GM21619 (cell line): ENCODE measurements around the gene ALDH9A1.
"Not testable (repeated sequence)": the region's sequence is repeated elsewhere in the genome, so short reads cannot be mapped to it uniquely, and the experiment has no call there.

Source experiments
- ATAC-seq: cut with Tn5 transposase; IDR thresholded peaks from one replicate; pipeline ENCODE4 v1.9.1; 2021; ENCODE audit not compliant: unreplicated experiment

Gene ALDH9A1

GRCh38 chr1:165688046-165688445, 10.3 kb downstream of the ALDH9A1 start:
- no peak for ATAC-seq

DNA sequence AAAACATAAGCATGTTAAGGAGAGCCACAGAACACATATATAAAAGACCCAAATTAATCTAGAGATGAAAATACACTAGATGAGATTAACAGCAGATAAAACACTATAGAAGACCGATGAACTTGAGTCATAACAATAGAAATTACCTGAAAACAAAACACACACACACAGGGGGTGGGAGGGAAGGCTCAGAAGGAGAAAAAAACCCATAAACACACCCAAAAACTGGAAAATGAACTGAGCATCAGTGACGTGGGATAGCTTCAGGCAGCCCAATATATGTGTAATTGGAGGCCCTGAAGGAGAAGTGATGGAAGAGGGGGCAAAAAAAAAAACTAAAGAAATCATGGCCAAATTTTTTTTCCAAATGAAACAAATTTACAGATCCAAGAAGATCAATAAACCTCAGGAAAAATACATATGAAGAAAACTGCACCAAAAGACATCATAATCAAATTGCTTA, 11.4 kb downstream of the ALDH9A1 start:
- peak; percentile 36 for ATAC-seq

DNA sequence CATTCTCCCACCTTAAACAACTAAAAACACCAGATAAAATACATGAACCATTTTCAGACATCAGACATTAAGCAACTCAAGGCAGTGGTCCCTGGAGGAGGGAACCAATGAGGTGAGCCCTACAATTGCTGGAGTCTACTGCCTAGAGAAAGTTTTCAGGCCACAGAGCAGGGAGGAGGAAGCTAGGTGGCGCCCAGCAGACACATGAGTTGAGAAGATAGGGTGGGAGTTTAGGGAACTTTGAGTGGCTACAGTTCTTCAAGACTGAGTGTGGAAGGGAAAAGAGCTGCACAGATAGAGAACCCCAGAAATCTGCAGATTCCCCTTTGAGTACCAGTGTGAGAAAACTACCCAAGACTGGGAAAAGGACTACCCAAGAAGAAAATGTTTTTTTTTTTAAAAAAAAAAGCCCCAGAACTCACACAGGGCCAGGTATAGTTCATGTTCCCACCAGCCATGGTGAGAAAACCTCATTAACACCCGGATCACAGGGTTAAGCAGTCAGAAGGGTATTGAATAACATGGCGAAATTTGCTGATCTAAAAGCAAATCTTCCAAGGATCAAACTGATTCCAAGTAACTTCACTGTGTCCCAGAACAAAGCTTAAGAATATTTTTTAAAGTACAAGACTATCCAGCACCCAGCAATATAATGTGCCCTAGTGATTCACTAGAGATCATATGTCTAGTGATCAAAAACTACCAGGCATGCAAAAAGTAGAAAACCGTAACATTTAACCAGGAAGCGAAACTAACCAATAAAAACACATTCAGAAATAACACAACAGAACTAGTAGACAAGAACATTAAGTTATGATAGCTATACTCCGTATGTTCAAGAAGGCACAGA, 12.0 kb downstream of the ALDH9A1 start:
- ATAC-seq: peak; percentile 77

GRCh38 chr1:165683848-165684485, 14.4 kb downstream of the ALDH9A1 start:
- no peak for ATAC-seq

- not testable (repeated sequence) for ATAC-seq
These were observed 17.6 kb downstream of the ALDH9A1 start for GRCh38 chr1:165680773-165681172.

GRCh38 chr1:165680303-165680702, 18.1 kb downstream of the ALDH9A1 start:
- ATAC-seq: no peak

DNA sequence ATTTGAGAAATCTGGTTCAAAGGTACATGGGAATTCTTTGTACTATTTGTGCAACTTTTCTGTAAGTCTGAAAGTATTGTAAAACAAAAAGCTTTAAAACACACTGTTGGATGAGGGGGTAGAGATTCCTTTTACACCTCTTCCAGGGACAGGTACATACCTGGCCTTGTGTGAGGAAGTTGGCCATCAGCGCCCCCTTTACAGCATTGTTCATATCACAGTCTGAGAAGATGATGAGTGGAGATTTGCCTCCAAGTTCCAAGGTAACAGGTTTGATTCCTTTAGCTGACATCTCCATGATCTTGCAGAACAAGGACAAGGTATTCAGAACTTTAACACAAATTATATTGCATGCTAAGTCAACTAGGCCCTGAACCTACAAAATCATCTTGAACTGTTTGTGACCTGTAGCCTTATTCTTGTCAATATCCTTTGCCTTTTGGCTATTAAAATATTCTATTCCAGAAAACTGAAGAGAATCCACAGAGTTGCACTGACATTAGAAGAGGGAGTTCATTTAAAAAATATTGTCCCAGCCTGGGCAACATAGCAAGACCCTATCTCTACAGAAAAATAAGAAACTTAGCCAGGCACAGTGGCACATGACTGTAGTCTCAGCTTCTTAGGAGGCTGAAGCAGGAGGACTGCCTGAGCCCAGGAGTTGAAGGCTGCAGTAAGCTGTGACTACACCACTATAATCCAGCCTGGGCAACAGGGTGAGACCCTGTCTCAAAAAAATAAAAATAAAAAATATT, 18.9 kb downstream of the ALDH9A1 start:
- no peak for ATAC-seq

DNA sequence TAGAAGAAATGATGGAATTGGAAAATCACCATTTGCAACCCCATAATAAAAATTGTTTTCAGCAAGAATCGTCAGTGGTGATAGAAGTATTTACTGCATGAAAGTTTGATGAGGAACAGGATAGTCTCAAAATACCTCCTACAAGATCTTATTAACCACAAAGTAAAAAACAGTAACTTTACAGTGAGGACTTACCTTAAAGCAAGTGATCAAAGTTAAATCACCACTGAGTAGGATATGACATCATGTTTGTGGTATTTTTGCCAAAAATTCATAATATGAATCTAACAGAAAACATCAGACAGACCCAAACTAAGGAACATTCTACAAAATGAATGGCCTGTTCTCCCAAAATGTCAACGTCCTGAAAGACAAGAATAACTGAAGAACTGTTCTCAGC, 19.9 kb downstream of the ALDH9A1 start:
- ATAC-seq: no peak

DNA sequence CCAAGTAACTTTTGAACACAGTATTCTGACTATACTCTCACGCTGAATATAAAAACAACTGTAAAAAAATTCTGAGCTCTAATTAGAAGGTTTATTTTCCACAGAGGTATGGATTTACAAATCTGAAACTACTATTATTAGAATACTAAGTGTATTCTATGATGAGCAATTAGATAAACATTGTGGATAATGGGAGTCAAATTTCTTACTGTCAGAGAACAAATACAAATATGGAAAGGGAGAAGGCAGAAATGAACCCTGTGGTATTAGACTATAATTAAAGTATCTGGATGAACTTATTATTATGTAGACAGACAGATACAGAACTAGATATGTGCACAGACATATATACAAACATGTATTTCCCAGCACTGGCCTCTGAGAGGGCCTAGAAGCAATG, 22.6 kb downstream of the ALDH9A1 start:
- no peak for ATAC-seq

DNA sequence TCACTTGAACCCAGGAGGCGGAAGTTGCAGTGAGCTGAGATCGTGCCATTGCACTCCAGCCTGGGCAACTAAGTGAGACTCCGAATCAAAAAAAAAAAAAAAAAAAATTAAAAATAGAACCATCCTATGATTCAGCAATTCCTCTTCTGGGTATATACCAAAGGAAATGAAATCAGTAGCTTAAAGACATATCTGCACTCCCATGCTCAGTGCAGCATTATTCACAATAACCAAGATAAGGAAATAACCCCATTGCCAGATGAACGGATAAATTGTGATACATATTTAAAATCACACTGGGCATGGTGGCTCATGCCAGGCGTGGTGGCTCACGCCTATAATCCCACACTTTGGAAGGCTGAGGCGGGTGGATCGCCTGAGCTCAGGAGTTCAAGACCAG, 23.8 kb downstream of the ALDH9A1 start:
- no peak for ATAC-seq

GRCh38 chr1:165671526-165671925, 26.8 kb downstream of the ALDH9A1 start:
- no peak for ATAC-seq

- ATAC-seq: no peak
These were observed 30.2 kb downstream of the ALDH9A1 start for GRCh38 chr1:165668184-165668583.

GRCh38 chr1:165666152-165666825, 32.1 kb downstream of the ALDH9A1 start:
- ATAC-seq: no peak

- no peak for ATAC-seq
These were observed 36.2 kb downstream of the ALDH9A1 start for GRCh38 chr1:165662186-165662585.

DNA sequence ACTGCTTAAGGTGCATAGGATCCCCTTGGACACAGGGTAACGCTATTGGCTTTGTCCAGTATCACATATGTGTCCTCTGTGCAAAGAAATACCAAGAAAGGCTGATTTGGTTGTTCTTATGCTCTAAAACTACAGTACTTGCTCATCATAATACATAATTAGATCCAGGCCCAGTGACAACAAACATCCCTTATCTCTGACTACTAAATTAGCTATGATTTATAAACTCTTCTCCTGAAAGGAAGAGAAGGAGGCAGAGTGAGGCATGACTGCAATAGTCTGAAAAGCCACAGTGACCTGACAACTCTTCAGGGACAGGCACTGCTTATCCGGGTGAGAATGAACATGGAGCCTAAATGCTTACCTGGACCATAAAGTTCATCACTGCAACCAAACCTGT, 36.7 kb downstream of the ALDH9A1 start:
- ATAC-seq: no peak

DNA sequence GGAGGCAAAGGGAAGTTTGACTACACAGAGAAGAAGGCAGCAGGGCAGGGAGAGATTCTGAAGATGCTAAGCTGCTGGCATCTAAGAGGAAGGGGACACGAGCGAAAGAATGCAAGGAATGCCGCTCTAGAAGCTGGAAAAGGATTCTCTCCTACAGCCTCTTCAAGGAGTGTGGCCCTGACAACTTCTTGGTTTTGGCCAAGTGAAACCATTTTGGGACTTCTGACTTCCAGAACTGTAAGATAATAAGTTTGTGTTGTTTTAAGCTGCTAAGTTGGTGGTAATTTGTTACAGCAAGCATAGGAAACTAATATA, 38.8 kb downstream of the ALDH9A1 start:
- ATAC-seq: no peak

GRCh38 chr1:165658766-165659580, 39.4 kb downstream of the ALDH9A1 start:
- ATAC-seq: not testable (repeated sequence)

DNA sequence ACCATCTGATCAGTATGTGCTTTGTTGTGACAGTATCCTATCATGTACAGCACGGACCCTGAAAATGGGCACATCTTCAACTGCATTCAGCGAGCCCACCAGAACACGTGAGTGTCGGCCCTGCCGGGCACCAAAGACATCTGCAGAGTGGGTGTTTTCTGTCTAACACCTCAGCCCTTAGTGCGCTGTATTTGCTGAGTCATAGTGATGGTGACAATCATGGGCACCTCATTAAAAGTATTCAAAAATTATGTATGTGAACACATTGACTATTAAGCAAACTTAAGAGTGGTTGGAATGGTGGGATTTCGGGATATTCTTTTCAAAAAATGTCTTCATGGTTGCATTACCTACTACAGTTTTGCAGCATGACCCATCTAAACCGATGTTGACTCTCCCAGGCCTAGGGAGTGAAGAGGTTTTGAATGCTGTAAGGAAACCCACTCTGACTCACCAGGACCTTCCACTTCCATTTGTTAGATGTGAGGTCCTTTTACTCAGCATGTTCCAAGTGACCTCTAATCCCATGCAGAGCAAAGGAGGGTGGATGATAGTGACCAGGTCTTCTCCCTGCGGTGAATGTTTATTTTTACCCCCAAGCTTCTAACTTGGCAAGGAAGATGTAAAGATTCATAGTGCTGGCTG, 47.3 kb downstream of the ALDH9A1 start:
- ATAC-seq: no peak

- no peak for ATAC-seq
These were observed 49.3 kb downstream of the ALDH9A1 start for GRCh38 chr1:165648919-165649572.
